A549 (cell line): ENCODE results near the gene SPATA16. TPM values are rescaled to one million over a fixed set of nuclear protein-coding genes. Genes with fewer than 3 reads are reported as not detected.
A peak's percentile ranks its signal among the peaks of the same experiment; 100 is the strongest.

Source experiments
- ATAC-seq, 2 experiments: fragments of 200-7000 bp in 1 of 2; fragments of >200 bp in 1 of 2; cut with Nextera tagmentation in 1 of 2; cut with Tn5 transposase in 1 of 2; 3 replicates each; pipeline versions ENCODE4 v1.8.0 to v1.9.1; 2018 to 2020; ENCODE audit warnings: mild to moderate bottlenecking in 1 of 2, moderate library complexity in 1 of 2
- CTCF ChIA-PET: fragments of 300-600 bp; sonication (Branson Sonifier 250); formaldehyde crosslinking; extraction: SDS; loops from one replicate; lab custom pipeline; 2021; ENCODE audit warnings: antibody characterized with exemption, inconsistent platforms; lab: Yijun Ruan, JAX
- POLR2A ChIA-PET: fragments of 350-600 bp; formaldehyde crosslinking; extraction: SDS; loops from one replicate; lab custom pipeline; 2021; ENCODE audit warnings: antibody characterized with exemption, inconsistent platforms; lab: Yijun Ruan, JAX
- DNase-seq, 2 experiments: peaks; one replicate each; pipeline versions ENCODE4 v3.0.0 to v3.0.0-alpha.2; 2011 to 2016; ENCODE audit warnings: low read depth in 1 of 2, low spot score in 1 of 2
- FAIRE-seq: peaks from 2 replicates; lab custom pipeline; 2011; peaks lifted over from hg19 to GRCh38; lab: Jason Lieb, UNC
- H3K27ac ChIP-seq, 2 experiments: fragments of >200 bp; sonication (Bioruptor Twin); formaldehyde crosslinking; 3 replicates each; pipeline ENCODE4 v1.5.1; 2016 to 2017
- H3K4me1 ChIP-seq: fragments of >200 bp; sonication (Bioruptor Twin); formaldehyde crosslinking; 3 replicates; pipeline ENCODE4 v1.6.1; 2016
- H3K4me2 ChIP-seq: fragments of >200 bp; sonication (Bioruptor Twin); formaldehyde crosslinking; 3 replicates; pipeline ENCODE4 v1.6.1; 2016
- H3K4me3 ChIP-seq: fragments of >200 bp; sonication (Bioruptor Twin); formaldehyde crosslinking; 3 replicates; pipeline ENCODE4 v1.5.1; 2016
- H3K9me3 ChIP-seq: fragments of >200 bp; sonication (Bioruptor Twin); formaldehyde crosslinking; 3 replicates; pipeline ENCODE4 v1.6.1; 2016
- CBX2 ChIP-seq: fragments of 200-600 bp; sonication (generic); IDR thresholded peaks from 2 replicates; pipeline ENCODE4 v1.6.1; 2016; ENCODE audit warnings: low read depth, mild to moderate bottlenecking, borderline replicate concordance
- CBX8 ChIP-seq: fragments of 200-600 bp; sonication (generic); IDR thresholded peaks from 2 replicates; pipeline ENCODE4 v1.6.1; 2016
- CEBPB ChIP-seq, 2 experiments: fragments of >200 bp in 1 of 2; sonication (Bioruptor Twin) in 1 of 2; formaldehyde crosslinking in 1 of 2; IDR thresholded peaks; 2 replicates each; pipeline ENCODE4 v1.6.1; 2012 to 2016
- EHF ChIP-seq: fragments of 250-450 bp; sonication (Bioruptor Pico); IDR thresholded peaks from 2 replicates; pipeline ENCODE4 v1.5.0; 2020; ENCODE audit warnings: mild to moderate bottlenecking
- EHMT2 ChIP-seq: fragments of 200-600 bp; sonication (generic); IDR thresholded peaks from 2 replicates; pipeline ENCODE4 v1.6.1; 2016; ENCODE audit warnings: antibody characterized with exemption, low read depth, mild to moderate bottlenecking, moderate library complexity
- EP300 ChIP-seq, 2 experiments: fragments of >200 bp; sonication (Bioruptor Twin); formaldehyde crosslinking; IDR thresholded peaks; 2 replicates in 1 of 2; 3 replicates in 1 of 2; pipeline ENCODE4 v1.6.1; 2016 to 2017
- FOSB ChIP-seq: fragments of 250-450 bp; sonication (Bioruptor Pico); IDR thresholded peaks from 2 replicates; pipeline ENCODE4 v1.5.0; 2020; ENCODE audit warnings: mild to moderate bottlenecking, moderate library complexity
- GATA3 ChIP-seq: IDR thresholded peaks from 2 replicates; pipeline ENCODE4 v1.6.1; 2012; ENCODE audit warnings: borderline replicate concordance
- HOXA7 ChIP-seq: fragments of 250-450 bp; sonication (Bioruptor Pico); IDR thresholded peaks from 2 replicates; pipeline ENCODE4 v1.5.0; 2020; ENCODE audit warnings: mild to moderate bottlenecking, moderate library complexity
- HOXB5 ChIP-seq: fragments of 250-450 bp; sonication (Bioruptor Pico); IDR thresholded peaks from 2 replicates; pipeline ENCODE4 v1.5.0; 2020; ENCODE audit warnings: mild to moderate bottlenecking, moderate library complexity
- JUN ChIP-seq, 2 experiments: fragments of >200 bp; sonication (Bioruptor Twin); formaldehyde crosslinking; IDR thresholded peaks; 2 replicates in 1 of 2; 3 replicates in 1 of 2; pipeline ENCODE4 v1.6.1; 2016 to 2017
- KDM1A ChIP-seq: fragments of 200-600 bp; sonication (generic); IDR thresholded peaks from 2 replicates; pipeline ENCODE4 v1.6.1; 2016; ENCODE audit warnings: low read depth, mild to moderate bottlenecking
- MAFK ChIP-seq: fragments of 450-650 bp; IDR thresholded peaks from 2 replicates; pipeline ENCODE4 v1.6.1; 2014; ENCODE audit not compliant: partially characterized antibody
- MAZ ChIP-seq: fragments of 150-350 bp; IDR thresholded peaks from 2 replicates; pipeline ENCODE4 v1.6.1; 2014; ENCODE audit warnings: antibody characterized with exemption, low read depth, low read length, borderline replicate concordance
- MYC ChIP-seq: IDR thresholded peaks from 2 replicates; pipeline ENCODE4 v1.6.1; 2012; ENCODE audit warnings: mild to moderate bottlenecking, inconsistent platforms, low read length, improper control_type of control experiment, borderline replicate concordance
- NFE2L2 ChIP-seq: fragments of 150-350 bp; conservative IDR thresholded peaks from 2 replicates; pipeline ENCODE4 v1.6.1; 2014; ENCODE audit warnings: low read length
- NPAS2 ChIP-seq: fragments of 250-450 bp; sonication (Bioruptor Pico); IDR thresholded peaks from 2 replicates; pipeline ENCODE4 v1.8.0; 2022; ENCODE audit warnings: mild to moderate bottlenecking, moderate library complexity, borderline replicate concordance
- POLR2A ChIP-seq: IDR thresholded peaks from 2 replicates; pipeline ENCODE4 v1.6.1; 2012; ENCODE audit warnings: mild to moderate bottlenecking, low read length
- POLR2AphosphoS2 ChIP-seq: conservative IDR thresholded peaks from 2 replicates; pipeline ENCODE4 v1.6.1; 2012; ENCODE audit warnings: low read length, improper control_type of control experiment, inconsistent platforms
- RAD21 ChIP-seq, 2 experiments: fragments of >200 bp in 1 of 2; sonication (Bioruptor Twin) in 1 of 2; formaldehyde crosslinking in 1 of 2; IDR thresholded peaks in 1 of 2; conservative IDR thresholded peaks in 1 of 2; 2 replicates in 1 of 2; 3 replicates in 1 of 2; pipeline ENCODE4 v1.6.1; 2012 to 2018; ENCODE audit warnings: inconsistent platforms in 1 of 2
- RARB ChIP-seq: fragments of 250-450 bp; sonication (Bioruptor Pico); IDR thresholded peaks from 2 replicates; pipeline ENCODE4 v1.8.0; 2021; ENCODE audit warnings: mild to moderate bottlenecking, moderate library complexity
- RFX5 ChIP-seq: fragments of 450-650 bp; IDR thresholded peaks from 2 replicates; pipeline ENCODE4 v1.7.1; 2014; ENCODE audit warnings: antibody characterized with exemption, mild to moderate bottlenecking, moderate library complexity
- SMC3 ChIP-seq: fragments of >200 bp; sonication (Bioruptor Twin); formaldehyde crosslinking; IDR thresholded peaks from 3 replicates; pipeline ENCODE4 v1.6.1; 2018; ENCODE audit warnings: inconsistent platforms
- SREBF2 ChIP-seq: fragments of 450-650 bp; IDR thresholded peaks from 2 replicates; pipeline ENCODE4 v1.6.1; 2014; ENCODE audit warnings: mild to moderate bottlenecking, moderate library complexity
- ZFP36 ChIP-seq: fragments of 450-650 bp; IDR thresholded peaks from 2 replicates; pipeline ENCODE4 v1.6.1; 2014; ENCODE audit warnings: borderline replicate concordance; ENCODE audit not compliant: partially characterized antibody
- ZSCAN20 ChIP-seq: fragments of 250-450 bp; sonication (Bioruptor Pico); IDR thresholded peaks from 2 replicates; pipeline ENCODE4 v1.8.0; 2022; ENCODE audit warnings: mild to moderate bottlenecking, moderate library complexity
- WGBS: methylation state at CpG from one replicate; pipeline ENCODE4 v1.1.6; 2017; ENCODE audit errors: missing lambda C conversion rate; 5-methylcytosine and 5-hydroxymethylcytosine counted together
- polyA plus RNA-seq, 4 experiments: library from polyadenylated mRNA; depleted of rRNA in 3 of 4; stranded (reverse); fragments of >200 nt; fragmentation: RNase III in 1 of 4; extraction: RNeasy Plus Mini Kit Qiagen cat#74134 plus additional on column Dnase treatment in 1 of 4; gene quantifications; 2 replicates in 3 of 4; 3 replicates in 1 of 4; pipeline ENCODE4 v1.2.3, GENCODE V29; 2011 to 2017
- TF ChIP-seq, protein P1 (sequence below): IDR thresholded peaks from 2 replicates; pipeline ENCODE4 v1.6.1; 2012
- TF ChIP-seq, protein P2 (sequence below): fragments of 250-450 bp; sonication (Bioruptor Pico); IDR thresholded peaks from 2 replicates; pipeline ENCODE4 v1.5.0; 2020; ENCODE audit warnings: low read depth, mild to moderate bottlenecking, moderate library complexity
- TF ChIP-seq, protein P3 (sequence below): fragments of 150-350 bp; IDR thresholded peaks from 2 replicates; pipeline ENCODE4 v1.6.1; 2014; ENCODE audit warnings: low read depth, mild to moderate bottlenecking, low read length
- TF ChIP-seq, protein P4 (sequence below): IDR thresholded peaks from 2 replicates; pipeline ENCODE4 v1.6.1; 2012; ENCODE audit warnings: low read depth, borderline replicate concordance
- TF ChIP-seq, protein P5 (sequence below): IDR thresholded peaks from 2 replicates; pipeline ENCODE4 v1.6.1; 2012

Gene SPATA16
- polyA plus RNA-seq, 2 of the 4 experiments (the other 2 are of a cell fraction), result not detected

DNA sequence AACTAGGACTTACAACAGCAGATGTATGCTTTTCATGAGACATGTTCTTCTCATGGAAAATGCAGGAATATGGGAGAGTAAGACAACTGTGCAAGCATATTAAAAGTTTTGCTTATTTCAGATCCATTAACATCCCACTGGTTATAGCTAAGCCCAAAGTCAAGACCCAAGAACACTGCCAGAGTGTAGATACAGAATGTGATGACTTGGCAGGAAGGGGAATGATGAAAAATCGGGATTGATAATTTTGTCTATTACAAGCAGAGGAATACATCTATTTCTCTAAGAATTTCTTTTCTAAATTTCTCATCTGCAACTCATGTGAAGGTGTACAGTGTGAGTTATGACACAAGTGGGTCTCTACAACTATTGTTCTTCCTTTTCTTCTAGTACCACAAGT is 76.4 kb downstream of the SPATA16 start:
- 0% methylated on average over 1 of the region's 1 CpG for WGBS
- DNase-seq (no peak), ATAC-seq (no peak), FAIRE-seq (no peak)
- Histone ChIP-seq H3K4me1 (no peaks in the 10 kb centered on the region), H3K27ac (no peak overlapping the region), H3K4me3 (no peak overlapping the region), H3K9me3 (no peaks in the 10 kb centered on the region; the same call in 2 of the 3 replicates), H3K4me2 (no peak overlapping the region)
- no peak for TF ChIP-seq MYC
- TF ChIP-seq ZFP36, result no peak
- no peak for TF ChIP-seq RARB (CRISPR knock-in tag)
- TF ChIP-seq HOXB5, result no peak
- no peak for TF ChIP-seq NFE2L2
- no peak for TF ChIP-seq NPAS2 (CRISPR knock-in tag)
- no peak for TF ChIP-seq FOSB (CRISPR knock-in tag)
- no peak for TF ChIP-seq CBX8
- TF ChIP-seq MAFK, result peak; percentile 57
- CTCF ChIA-PET, result no interaction called here
- POLR2A ChIA-PET, result no interaction called here

DNA sequence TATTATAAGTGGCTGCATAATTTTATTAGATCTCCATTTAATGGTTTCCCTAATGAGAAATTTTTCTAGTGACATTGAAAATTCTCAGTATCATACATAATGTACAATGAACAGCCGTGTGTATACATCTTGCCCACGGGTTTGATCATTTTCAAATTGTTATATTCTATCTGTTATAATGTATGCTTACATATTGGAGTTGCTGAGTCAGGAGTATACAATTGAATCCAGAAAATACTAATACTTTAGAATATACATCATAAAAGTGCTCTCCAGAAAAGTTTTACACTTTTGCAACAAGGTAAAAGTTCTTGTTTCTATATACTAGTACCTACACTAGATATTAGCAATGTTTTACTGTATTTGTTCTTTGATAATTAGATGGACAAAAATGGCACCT is 82.8 kb downstream of the SPATA16 start:
- no peak for TF ChIP-seq POLR2A
- TF ChIP-seq KDM1A, result no peak
- TF ChIP-seq, protein P1, sequence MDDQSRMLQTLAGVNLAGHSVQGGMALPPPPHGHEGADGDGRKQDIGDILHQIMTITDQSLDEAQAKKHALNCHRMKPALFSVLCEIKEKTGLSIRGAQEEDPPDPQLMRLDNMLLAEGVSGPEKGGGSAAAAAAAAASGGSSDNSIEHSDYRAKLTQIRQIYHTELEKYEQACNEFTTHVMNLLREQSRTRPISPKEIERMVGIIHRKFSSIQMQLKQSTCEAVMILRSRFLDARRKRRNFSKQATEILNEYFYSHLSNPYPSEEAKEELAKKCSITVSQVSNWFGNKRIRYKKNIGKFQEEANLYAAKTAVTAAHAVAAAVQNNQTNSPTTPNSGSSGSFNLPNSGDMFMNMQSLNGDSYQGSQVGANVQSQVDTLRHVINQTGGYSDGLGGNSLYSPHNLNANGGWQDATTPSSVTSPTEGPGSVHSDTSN, result no peak
- TF ChIP-seq RAD21 (conservative IDR thresholded peaks at IDR 0.05 in 1 of 2, IDR thresholded peaks at IDR 0.05 in 1 of 2), result no peak
- TF ChIP-seq, protein P2, sequence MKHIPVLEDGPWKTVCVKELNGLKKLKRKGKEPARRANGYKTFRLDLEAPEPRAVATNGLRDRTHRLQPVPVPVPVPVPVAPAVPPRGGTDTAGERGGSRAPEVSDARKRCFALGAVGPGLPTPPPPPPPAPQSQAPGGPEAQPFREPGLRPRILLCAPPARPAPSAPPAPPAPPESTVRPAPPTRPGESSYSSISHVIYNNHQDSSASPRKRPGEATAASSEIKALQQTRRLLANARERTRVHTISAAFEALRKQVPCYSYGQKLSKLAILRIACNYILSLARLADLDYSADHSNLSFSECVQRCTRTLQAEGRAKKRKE (CRISPR knock-in tag), result no peak
- TF ChIP-seq, protein P3, sequence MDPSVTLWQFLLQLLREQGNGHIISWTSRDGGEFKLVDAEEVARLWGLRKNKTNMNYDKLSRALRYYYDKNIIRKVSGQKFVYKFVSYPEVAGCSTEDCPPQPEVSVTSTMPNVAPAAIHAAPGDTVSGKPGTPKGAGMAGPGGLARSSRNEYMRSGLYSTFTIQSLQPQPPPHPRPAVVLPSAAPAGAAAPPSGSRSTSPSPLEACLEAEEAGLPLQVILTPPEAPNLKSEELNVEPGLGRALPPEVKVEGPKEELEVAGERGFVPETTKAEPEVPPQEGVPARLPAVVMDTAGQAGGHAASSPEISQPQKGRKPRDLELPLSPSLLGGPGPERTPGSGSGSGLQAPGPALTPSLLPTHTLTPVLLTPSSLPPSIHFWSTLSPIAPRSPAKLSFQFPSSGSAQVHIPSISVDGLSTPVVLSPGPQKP, result no peak
- TF ChIP-seq JUN (IDR thresholded peaks at IDR 0.05), result no peak
- no peak for TF ChIP-seq HOXA7
- TF ChIP-seq NPAS2 (CRISPR knock-in tag), result no peak
- no peak for TF ChIP-seq GATA3
- no peak for TF ChIP-seq NFE2L2
- no peak for TF ChIP-seq EP300 (IDR thresholded peaks at IDR 0.05)
- no peak for TF ChIP-seq SMC3
- TF ChIP-seq, all 56 proteins: peak for 0
- DNase-seq, result no peak
- no peak for ATAC-seq
- ChIA-PET CTCF (interaction anchor here (0.6 kb wide), 1 partner anchor 34 kb away, joined by 3 read pairs; no protein-coding TSS in a partner anchor), POLR2A (no interaction called here)
- no peak overlapping the region for H3K4me3 ChIP-seq
- 5% methylated on average over 2 of the region's 2 CpGs for WGBS
- no peak for FAIRE-seq
- no peaks in the 10 kb centered on the region for H3K4me1 ChIP-seq
- H3K9me3 ChIP-seq, result no peaks in the 10 kb centered on the region
- no peak overlapping the region for H3K27ac ChIP-seq
- H3K4me2 ChIP-seq, result no peak overlapping the region

DNA sequence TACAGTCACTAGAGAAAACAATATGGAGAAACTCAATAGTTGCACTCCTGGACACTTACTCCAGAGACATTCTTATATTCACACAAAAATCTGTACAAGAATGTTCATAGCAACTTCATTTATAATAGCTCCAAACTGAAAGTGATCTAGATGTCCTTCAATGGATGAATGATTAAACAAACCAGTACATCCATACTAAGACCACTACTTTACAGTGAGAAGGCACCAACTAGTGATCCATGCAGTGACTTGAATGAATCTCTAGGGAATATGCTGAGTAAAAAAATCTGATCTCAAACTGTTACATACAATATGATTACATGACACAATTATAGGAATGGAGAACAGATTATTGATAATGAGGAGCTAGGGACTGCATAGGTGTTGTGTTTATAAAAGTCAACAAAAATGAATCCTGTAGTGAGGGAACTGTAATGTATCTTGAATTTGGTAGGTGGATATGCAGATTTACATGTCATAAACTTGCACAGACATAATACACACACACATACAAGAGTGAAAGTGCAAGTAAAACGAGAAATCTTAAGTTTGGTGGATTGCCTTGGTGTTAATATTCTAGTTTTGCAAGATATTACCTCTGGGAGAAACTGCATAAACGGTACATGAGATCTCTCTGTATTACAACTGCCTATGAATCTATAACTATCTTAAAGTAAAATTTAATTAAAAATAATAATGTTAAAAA is 85.7 kb downstream of the SPATA16 start:
- no peak overlapping the region for H3K4me3 ChIP-seq
- POLR2A ChIA-PET, result no interaction called here
- 13% methylated on average over 2 of the region's 2 CpGs for WGBS
- CTCF ChIA-PET, result no interaction called here
- H3K27ac ChIP-seq, result no peak overlapping the region
- 0 out of 6 replicates have a peak, but pooled peaks of 1 of the 2 experiments have one; percentile 34 for ATAC-seq
- H3K4me1 ChIP-seq, result no peaks in the 10 kb centered on the region
- H3K9me3 ChIP-seq, result no peaks in the 10 kb centered on the region
- H3K4me2 ChIP-seq, result no peak overlapping the region
- FAIRE-seq, result peak; percentile 13
- no peak for DNase-seq
- TF ChIP-seq MYC (no peak), ZSCAN20 (CRISPR knock-in tag) (no peak), EHF (no peak), MAFK (no peak), CEBPB (IDR thresholded peaks at IDR 0.05) (no peak), POLR2AphosphoS2 (no peak), KDM1A (no peak), RFX5 (no peak), SREBF2 (no peak), CBX2 (no peak), MAZ (no peak), EHMT2 (no peak)
- TF ChIP-seq, protein P4, sequence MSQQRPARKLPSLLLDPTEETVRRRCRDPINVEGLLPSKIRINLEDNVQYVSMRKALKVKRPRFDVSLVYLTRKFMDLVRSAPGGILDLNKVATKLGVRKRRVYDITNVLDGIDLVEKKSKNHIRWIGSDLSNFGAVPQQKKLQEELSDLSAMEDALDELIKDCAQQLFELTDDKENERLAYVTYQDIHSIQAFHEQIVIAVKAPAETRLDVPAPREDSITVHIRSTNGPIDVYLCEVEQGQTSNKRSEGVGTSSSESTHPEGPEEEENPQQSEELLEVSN, result no peak
- TF ChIP-seq, protein P5, sequence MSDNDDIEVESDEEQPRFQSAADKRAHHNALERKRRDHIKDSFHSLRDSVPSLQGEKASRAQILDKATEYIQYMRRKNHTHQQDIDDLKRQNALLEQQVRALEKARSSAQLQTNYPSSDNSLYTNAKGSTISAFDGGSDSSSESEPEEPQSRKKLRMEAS, result no peak
